GM12878 (cell line): ENCODE results near the gene KAZN. TPM values are rescaled to one million over a fixed set of nuclear protein-coding genes. Genes with fewer than 3 reads are reported as not detected.

ENCODE experiments used
- ATAC-seq: fragments of 200-7000 bp; cut with Tn5 transposase; 3 replicates; pipeline ENCODE4 v1.9.1; 2020; ENCODE audit warnings: mild to moderate bottlenecking, moderate library complexity
- BruUV-seq: library from RNA; stranded (reverse); fragments of 400-500 nt; replicated peaks from 2 replicates; lab custom pipeline; 2021; lab: Mats Ljungman, UMichigan
- CTCF ChIA-PET: fragments of 300-600 bp; sonication (Branson Sonifier 250); formaldehyde crosslinking; extraction: SDS; loops from one replicate; lab custom pipeline; 2021; ENCODE audit warnings: inconsistent platforms; lab: Yijun Ruan, JAX
- POLR2A ChIA-PET: fragments of 350-600 bp; formaldehyde crosslinking; extraction: SDS; loops from one replicate; lab custom pipeline; 2021; ENCODE audit warnings: inconsistent platforms; lab: Charles Lee
- RAD21 ChIA-PET: fragments of 300-600 bp; sonication (Branson Sonifier 250); formaldehyde crosslinking; loops from one replicate; lab custom pipeline; 2023; ENCODE audit warnings: antibody characterized with exemption; ENCODE audit not compliant: unreplicated experiment; lab: Charles Lee
- SMC1A ChIA-PET: fragments of 300-600 bp; sonication (Branson Sonifier 250); formaldehyde crosslinking; loops from one replicate; lab custom pipeline; 2023; ENCODE audit not compliant: unreplicated experiment, uncharacterized antibody; lab: Charles Lee
- DNase-seq: peaks from one replicate; pipeline ENCODE4 v3.0.0-alpha.2; 2011; ENCODE audit warnings: low read depth, low spot score
- FAIRE-seq: peaks from 3 replicates; lab custom pipeline; 2011; peaks lifted over from hg19 to GRCh38; lab: Jason Lieb, UNC
- H2AFZ ChIP-seq: 2 replicates; pipeline ENCODE4 v1.6.0; 2011; ENCODE audit warnings: low read depth, low read length, control low read depth; ENCODE audit not compliant: control insufficient read depth
- H3K27ac ChIP-seq: 2 replicates; pipeline ENCODE4 v1.5.1; 2011; ENCODE audit warnings: control low read depth; ENCODE audit not compliant: control insufficient read depth, insufficient read depth
- H3K27me3 ChIP-seq, 2 experiments: replicated peaks in 1 of 2; 2 replicates each; pipeline versions ENCODE4 v1.6.0 to v1.6.1; 2011; ENCODE audit warnings: low read length in 1 of 2; ENCODE audit not compliant: control insufficient read depth in 2 of 2, insufficient read depth in 2 of 2
- H3K36me3 ChIP-seq, 2 experiments: 2 replicates each; pipeline ENCODE4 v1.5.1; 2011; ENCODE audit warnings: low read length in 1 of 2; ENCODE audit not compliant: control insufficient read depth in 2 of 2, insufficient read depth in 2 of 2
- H3K4me1 ChIP-seq: 2 replicates; pipeline ENCODE4 v1.6.1; 2011; ENCODE audit warnings: mild to moderate bottlenecking, low read length, moderate library complexity, mixed read lengths; ENCODE audit not compliant: control insufficient read depth, insufficient read depth
- H3K4me2 ChIP-seq: 2 replicates; pipeline ENCODE4 v1.6.0; 2011; ENCODE audit warnings: control low read depth; ENCODE audit not compliant: control insufficient read depth, insufficient read depth
- H3K4me3 ChIP-seq: fragments of 200-600 bp; sonication (generic); 2 replicates; pipeline ENCODE4 v1.5.1; 2016
- H3K79me2 ChIP-seq: 2 replicates; pipeline ENCODE4 v1.6.0; 2011; ENCODE audit warnings: low read length; ENCODE audit not compliant: control insufficient read depth, insufficient read depth
- H3K9ac ChIP-seq: 2 replicates; pipeline ENCODE4 v1.8.0; 2011; ENCODE audit warnings: low read length, control low read depth, mixed read lengths; ENCODE audit not compliant: control insufficient read depth, insufficient read depth
- H3K9me3 ChIP-seq: replicated peaks from 3 replicates; pipeline ENCODE4 v1.5.1; 2011; ENCODE audit warnings: mild to moderate bottlenecking, low read length; ENCODE audit not compliant: control insufficient read depth, insufficient read depth
- H4K20me1 ChIP-seq: 2 replicates; pipeline ENCODE4 v1.6.0; 2011; ENCODE audit not compliant: control insufficient read depth, insufficient read depth
- CREM ChIP-seq: IDR thresholded peaks from 2 replicates; pipeline ENCODE4 v1.6.1; 2014; ENCODE audit warnings: antibody characterized with exemption, low read depth
- ESRRA ChIP-seq: IDR thresholded peaks from 2 replicates; pipeline ENCODE4 v1.6.1; 2012; ENCODE audit warnings: mild to moderate bottlenecking, low read length, improper control_type of control experiment
- HDAC6 ChIP-seq: fragments of 200-600 bp; sonication (generic); IDR thresholded peaks from one replicate; pipeline ENCODE4 v1.8.0; 2017; ENCODE audit warnings: antibody characterized with exemption; ENCODE audit not compliant: unreplicated experiment
- RFX5 ChIP-seq: IDR thresholded peaks from 2 replicates; pipeline ENCODE4 v1.6.1; 2011; ENCODE audit warnings: low read depth, low read length, improper control_type of control experiment
- SIX5 ChIP-seq: IDR thresholded peaks from 2 replicates; pipeline ENCODE4 v1.6.1; 2011; ENCODE audit warnings: mild to moderate bottlenecking, low read depth, low read length, moderate library complexity; ENCODE audit not compliant: severe bottlenecking
- ZNF24 ChIP-seq: fragments of 450-650 bp; IDR thresholded peaks from 2 replicates; pipeline ENCODE4 v1.6.1; 2017; ENCODE audit warnings: antibody characterized with exemption, mild to moderate bottlenecking
- WGBS: methylation state at CpG from one replicate; pipeline ENCODE4 v1.1.6; 2016; ENCODE audit warnings: low lambda C conversion rate; ENCODE audit not compliant: insufficient replicate concordance, insufficient coverage; ENCODE audit errors: missing lambda C conversion rate; 5-methylcytosine and 5-hydroxymethylcytosine counted together
- in situ Hi-C: fragments of 300-500 bp; cut with MboI; formaldehyde crosslinking; loops from 9 replicates; pipeline ENCODE4 v1.14.3; 2018; ENCODE audit warnings: mixed read lengths
- intact Hi-C: fragments of 100-400 bp; cut with micrococcal nuclease; formaldehyde crosslinking; loops from one replicate; pipeline ENCODE4 v1.14.2; 2022; ENCODE audit not compliant: unreplicated experiment
- polyA plus RNA-seq, 11 experiments: library from polyadenylated mRNA; depleted of rRNA in 4 of 11; unstranded in 6 of 11; stranded (reverse) in 5 of 11; fragments of >200 nt; fragmentation: Nextera tagmentation in 4 of 11; fragmentation: Illumina TruSeq in 1 of 11; extraction: Ambion mirVana in 4 of 11; extraction: Trizol in 1 of 11; gene quantifications; 1 replicate in 1 of 11; 2 replicates in 10 of 11; pipeline versions ENCODE4 v1.2.1 to v1.2.3, GENCODE V29; 2011 to 2016; ENCODE audit warnings: inconsistent platforms in 2 of 11, missing spikeins in 2 of 11, low read depth in 1 of 11
- total RNA-seq, 4 experiments: library from RNA; depleted of rRNA in 3 of 4; stranded (reverse); fragments of >200 nt in 3 of 4; fragmentation: Illumina TruSeq in 1 of 4; extraction: Trizol in 1 of 4; gene quantifications; 2 replicates each; pipeline versions ENCODE4 v1.2.1 to v1.2.3, GENCODE V29; 2013 to 2021
- TF ChIP-seq, protein P1 (sequence below), 3 experiments: IDR thresholded peaks in 2 of 3; conservative IDR thresholded peaks in 1 of 3; 2 replicates each; pipeline ENCODE4 v1.5.1; 2011; ENCODE audit warnings: low read depth in 3 of 3, low read length in 3 of 3, mild to moderate bottlenecking in 3 of 3, control low read depth in 2 of 3, moderate library complexity in 2 of 3, inconsistent platforms in 1 of 3, mixed read lengths in 1 of 3; ENCODE audit not compliant: control insufficient read depth in 2 of 3, insufficient read depth in 1 of 3; ENCODE audit errors: extremely low read depth in 1 of 3
- TF ChIP-seq, protein P2 (sequence below): fragments of 150-350 bp; IDR thresholded peaks from 2 replicates; pipeline ENCODE4 v1.6.1; 2014; ENCODE audit warnings: mild to moderate bottlenecking, low read depth, low read length
- TF ChIP-seq, protein P3 (sequence below): IDR thresholded peaks from 2 replicates; pipeline ENCODE4 v1.6.1; 2011; ENCODE audit warnings: mild to moderate bottlenecking, low read depth, low read length, moderate library complexity; ENCODE audit not compliant: insufficient replicate concordance
- TF ChIP-seq, protein P4 (sequence below): IDR thresholded peaks from 2 replicates; pipeline ENCODE4 v1.6.1; 2011; ENCODE audit warnings: low read depth, low read length, improper control_type of control experiment, borderline replicate concordance
- TF ChIP-seq, protein P5 (sequence below): IDR thresholded peaks from 2 replicates; pipeline ENCODE4 v1.6.1; 2012; ENCODE audit warnings: low read depth, low read length, improper control_type of control experiment

The KAZN gene
- total and polyA plus RNA-seq, 10 of the 15 experiments (the other 5 are each of a cell fraction or from before 2014, with no cell fraction given), result 0.72 to 4.0 (median 1.2) TPM

DNA sequence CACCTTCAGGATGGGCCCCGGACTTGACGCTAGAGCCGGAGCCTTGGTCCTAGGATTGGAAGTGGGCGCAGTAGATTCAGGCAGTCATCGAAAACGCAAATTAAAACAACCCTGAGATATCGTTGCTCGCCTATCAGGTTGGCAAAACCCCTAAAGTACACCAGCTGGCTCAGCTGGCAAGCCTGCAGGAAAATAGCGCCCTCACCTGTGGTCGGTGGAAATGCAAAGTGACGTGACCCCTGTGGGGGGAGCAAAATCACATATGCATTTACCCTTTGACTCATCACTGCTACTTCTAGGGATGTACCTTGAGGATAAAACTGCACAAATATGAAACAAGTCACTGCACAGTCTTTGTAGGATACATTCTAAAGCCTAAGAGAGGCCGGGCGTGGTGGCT lies 384.8 kb downstream of the KAZN start:
- Histone ChIP-seq H3K4me2 (no peak overlapping the region), H3K27me3 (no peaks in the 10 kb centered on the region), H3K4me3 (no peak overlapping the region), H2AFZ (no peak overlapping the region), H3K27ac (no peak overlapping the region), H3K9ac (no peak overlapping the region), H3K79me2 (no peaks in the 10 kb centered on the region), H3K4me1 (no peaks in the 10 kb centered on the region), H3K9me3 (no peaks in the 10 kb centered on the region), H4K20me1 (no peaks in the 10 kb centered on the region), H3K36me3 (no peaks in the 10 kb centered on the region)
- RAD21 ChIA-PET, result no interaction called here
- in situ Hi-C loops, result no loop called here
- POLR2A ChIA-PET, result no interaction called here
- intact Hi-C loops, result no loop called here
- no TSS peak for BruUV-seq
- no peak for TF ChIP-seq SIX5
- TF ChIP-seq, protein P1, sequence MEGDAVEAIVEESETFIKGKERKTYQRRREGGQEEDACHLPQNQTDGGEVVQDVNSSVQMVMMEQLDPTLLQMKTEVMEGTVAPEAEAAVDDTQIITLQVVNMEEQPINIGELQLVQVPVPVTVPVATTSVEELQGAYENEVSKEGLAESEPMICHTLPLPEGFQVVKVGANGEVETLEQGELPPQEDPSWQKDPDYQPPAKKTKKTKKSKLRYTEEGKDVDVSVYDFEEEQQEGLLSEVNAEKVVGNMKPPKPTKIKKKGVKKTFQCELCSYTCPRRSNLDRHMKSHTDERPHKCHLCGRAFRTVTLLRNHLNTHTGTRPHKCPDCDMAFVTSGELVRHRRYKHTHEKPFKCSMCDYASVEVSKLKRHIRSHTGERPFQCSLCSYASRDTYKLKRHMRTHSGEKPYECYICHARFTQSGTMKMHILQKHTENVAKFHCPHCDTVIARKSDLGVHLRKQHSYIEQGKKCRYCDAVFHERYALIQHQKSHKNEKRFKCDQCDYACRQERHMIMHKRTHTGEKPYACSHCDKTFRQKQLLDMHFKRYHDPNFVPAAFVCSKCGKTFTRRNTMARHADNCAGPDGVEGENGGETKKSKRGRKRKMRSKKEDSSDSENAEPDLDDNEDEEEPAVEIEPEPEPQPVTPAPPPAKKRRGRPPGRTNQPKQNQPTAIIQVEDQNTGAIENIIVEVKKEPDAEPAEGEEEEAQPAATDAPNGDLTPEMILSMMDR (IDR thresholded peaks at IDR 0.05 in 2 of 3, conservative IDR thresholded peaks at IDR 0.05 in 1 of 3; ENCODE audit: control insufficient read depth in 2 of 3, extremely low read depth in 1 of 3, insufficient read depth in 1 of 3, low read depth in 3 of 3, low read length in 3 of 3), result 0 out of 6 replicates have a peak, but pooled peaks of 2 of the 3 experiments have one; percentile 2 to 19
- DNase-seq (no peak), FAIRE-seq (no peak), ATAC-seq (no peak)
- 60% methylated on average over 13 of the region's 13 CpGs for WGBS
- CTCF ChIA-PET, result no interaction called here
- SMC1A ChIA-PET, result no interaction called here

DNA sequence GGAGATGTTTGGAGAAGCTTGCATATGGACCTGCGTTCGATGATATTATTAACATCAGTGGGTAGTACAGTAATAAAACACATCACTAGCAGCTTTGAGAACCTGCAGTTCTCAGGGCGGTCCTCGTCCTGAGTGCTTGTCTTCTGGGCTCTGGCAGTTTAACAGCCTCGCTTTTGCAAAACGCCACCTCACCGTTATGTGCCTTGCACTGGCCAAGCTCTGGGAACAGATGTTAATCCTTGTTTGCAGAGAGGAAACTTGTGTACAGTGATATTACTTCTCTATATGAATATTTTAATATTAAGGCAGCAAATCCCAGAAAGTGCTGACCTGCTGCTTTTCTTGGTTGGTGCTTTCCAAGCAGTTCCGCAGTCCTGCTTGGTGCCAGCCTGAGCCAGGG lies 387.7 kb downstream of the KAZN start:
- ChIA-PET SMC1A (no interaction called here), CTCF (no interaction called here), POLR2A (no interaction called here), RAD21 (no interaction called here)
- ATAC-seq (no peak), FAIRE-seq (no peak), DNase-seq (no peak)
- intact Hi-C loops (no loop called here), in situ Hi-C loops (no loop called here)
- H3K4me1 ChIP-seq, result no peaks in the 10 kb centered on the region
- no peaks in the 10 kb centered on the region for H4K20me1 ChIP-seq
- TF ChIP-seq RFX5 (no peak), CREM (no peak), HDAC6 (no peak), ESRRA (no peak), ZNF24 (no peak)
- TF ChIP-seq, protein P2, sequence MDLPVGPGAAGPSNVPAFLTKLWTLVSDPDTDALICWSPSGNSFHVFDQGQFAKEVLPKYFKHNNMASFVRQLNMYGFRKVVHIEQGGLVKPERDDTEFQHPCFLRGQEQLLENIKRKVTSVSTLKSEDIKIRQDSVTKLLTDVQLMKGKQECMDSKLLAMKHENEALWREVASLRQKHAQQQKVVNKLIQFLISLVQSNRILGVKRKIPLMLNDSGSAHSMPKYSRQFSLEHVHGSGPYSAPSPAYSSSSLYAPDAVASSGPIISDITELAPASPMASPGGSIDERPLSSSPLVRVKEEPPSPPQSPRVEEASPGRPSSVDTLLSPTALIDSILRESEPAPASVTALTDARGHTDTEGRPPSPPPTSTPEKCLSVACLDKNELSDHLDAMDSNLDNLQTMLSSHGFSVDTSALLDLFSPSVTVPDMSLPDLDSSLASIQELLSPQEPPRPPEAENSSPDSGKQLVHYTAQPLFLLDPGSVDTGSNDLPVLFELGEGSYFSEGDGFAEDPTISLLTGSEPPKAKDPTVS, result no peak
- TF ChIP-seq, protein P3, sequence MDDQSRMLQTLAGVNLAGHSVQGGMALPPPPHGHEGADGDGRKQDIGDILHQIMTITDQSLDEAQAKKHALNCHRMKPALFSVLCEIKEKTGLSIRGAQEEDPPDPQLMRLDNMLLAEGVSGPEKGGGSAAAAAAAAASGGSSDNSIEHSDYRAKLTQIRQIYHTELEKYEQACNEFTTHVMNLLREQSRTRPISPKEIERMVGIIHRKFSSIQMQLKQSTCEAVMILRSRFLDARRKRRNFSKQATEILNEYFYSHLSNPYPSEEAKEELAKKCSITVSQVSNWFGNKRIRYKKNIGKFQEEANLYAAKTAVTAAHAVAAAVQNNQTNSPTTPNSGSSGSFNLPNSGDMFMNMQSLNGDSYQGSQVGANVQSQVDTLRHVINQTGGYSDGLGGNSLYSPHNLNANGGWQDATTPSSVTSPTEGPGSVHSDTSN, result no peak
- TF ChIP-seq, protein P4, sequence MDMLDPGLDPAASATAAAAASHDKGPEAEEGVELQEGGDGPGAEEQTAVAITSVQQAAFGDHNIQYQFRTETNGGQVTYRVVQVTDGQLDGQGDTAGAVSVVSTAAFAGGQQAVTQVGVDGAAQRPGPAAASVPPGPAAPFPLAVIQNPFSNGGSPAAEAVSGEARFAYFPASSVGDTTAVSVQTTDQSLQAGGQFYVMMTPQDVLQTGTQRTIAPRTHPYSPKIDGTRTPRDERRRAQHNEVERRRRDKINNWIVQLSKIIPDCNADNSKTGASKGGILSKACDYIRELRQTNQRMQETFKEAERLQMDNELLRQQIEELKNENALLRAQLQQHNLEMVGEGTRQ, result no peak
- TF ChIP-seq, protein P5, sequence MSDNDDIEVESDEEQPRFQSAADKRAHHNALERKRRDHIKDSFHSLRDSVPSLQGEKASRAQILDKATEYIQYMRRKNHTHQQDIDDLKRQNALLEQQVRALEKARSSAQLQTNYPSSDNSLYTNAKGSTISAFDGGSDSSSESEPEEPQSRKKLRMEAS, result no peak
- no peak overlapping the region for H2AFZ ChIP-seq
- no peak overlapping the region for H3K27ac ChIP-seq
- H3K4me2 ChIP-seq, result no peak overlapping the region
- H3K4me3 ChIP-seq, result no peak overlapping the region
- H3K9me3 ChIP-seq, result no peaks in the 10 kb centered on the region
- no peaks in the 10 kb centered on the region for H3K36me3 ChIP-seq
- H3K79me2 ChIP-seq, result no peaks in the 10 kb centered on the region
- H3K27me3 ChIP-seq, result no peaks in the 10 kb centered on the region
- no peak overlapping the region for H3K9ac ChIP-seq
- 64% methylated on average over 8 of the region's 8 CpGs for WGBS
- no TSS peak for BruUV-seq
